Omental fat pad (tissue), 4 donors: ENCODE results near the gene LMCD1. TPM values are rescaled to one million over a fixed set of nuclear protein-coding genes. Genes with fewer than 3 reads are reported as not detected.

Experiments used
- ATAC-seq: fragments of 150-250 bp; one replicate; pipeline ENCODE4 v1.9.1; 2016; ENCODE audit warnings: mild to moderate bottlenecking, moderate library complexity; ENCODE audit not compliant: low FRiP score
- DNase-seq: peaks from one replicate; pipeline ENCODE4 v3.0.0-alpha.2; 2019; ENCODE audit warnings: low spot score
- CTCF ChIP-seq, 3 donors: fragments of 450-650 bp; IDR thresholded peaks; one replicate each; pipeline ENCODE4 v1.5.1; 2016 to 2017; ENCODE audit warnings: antibody characterized with exemption in 3 of 3, mild to moderate bottlenecking in 3 of 3, moderate library complexity in 2 of 3
- total RNA-seq, 4 donors: library from RNA; depleted of rRNA; stranded (reverse); fragments of >200 nt; gene quantifications; one replicate each; pipeline ENCODE4 v1.1.0, GENCODE V29; 2016

LMCD1 gene
- total RNA-seq, 4 donors from 2014 or later: 135 to 1,380 (median 270) TPM

- TF ChIP-seq CTCF (IDR thresholded peaks at IDR 0.05): no peak
- DNase-seq (no peak), ATAC-seq (peak; percentile 63)
Measured at GRCh38 chr3:8488411-8488810, 13.2 kb upstream of the LMCD1 start.

GRCh38 chr3:8488877-8489276 lies 12.7 kb upstream of the LMCD1 start:
- no peak for DNase-seq
- no peak for ATAC-seq
- no peak for TF ChIP-seq CTCF (IDR thresholded peaks at IDR 0.05)

GRCh38 chr3:8489278-8489792 lies 12.3 kb upstream of the LMCD1 start:
- no peak for TF ChIP-seq CTCF (IDR thresholded peaks at IDR 0.05)
- ATAC-seq (no peak), DNase-seq (no peak)

GRCh38 chr3:8490079-8490552 lies 11.5 kb upstream of the LMCD1 start:
- TF ChIP-seq CTCF (IDR thresholded peaks at IDR 0.05): no peak
- peak; percentile 60 for ATAC-seq

GRCh38 chr3:8491271-8492144 lies 10.1 kb upstream of the LMCD1 start:
- ATAC-seq (no peak), DNase-seq (no peak)
- no peak for TF ChIP-seq CTCF (IDR thresholded peaks at IDR 0.05)

More at GRCh38 chr3:8490079-8490552, 11.5 kb upstream of the LMCD1 start:
- no peak for DNase-seq

GRCh38 chr3:8492744-8493511 lies 8.7 kb upstream of the LMCD1 start:
- no peak for ATAC-seq
- TF ChIP-seq CTCF (IDR thresholded peaks at IDR 0.05): no peak
- no peak for DNase-seq
